ENCODE results near the gene GLS.

The GLS gene

GRCh38 chr2:191006297-191006696 lies 125.7 kb downstream of the GLS start:
- no peak for TF ChIP-seq CTCF (IDR thresholded peaks at IDR 0.05; ENCODE audit: borderline replicate concordance, insufficient read depth, low read depth, low read length)
- no peak overlapping the region for H3K4me3 ChIP-seq (ENCODE audit: low read depth, low read length)

GRCh38 chr2:191006997-191007783 lies 126.6 kb downstream of the GLS start:
- H3K4me3 ChIP-seq (ENCODE audit: low read depth, low read length), result no peak overlapping the region
- TF ChIP-seq CTCF (IDR thresholded peaks at IDR 0.05; ENCODE audit: borderline replicate concordance, insufficient read depth, low read depth, low read length), result no peak

DNA sequence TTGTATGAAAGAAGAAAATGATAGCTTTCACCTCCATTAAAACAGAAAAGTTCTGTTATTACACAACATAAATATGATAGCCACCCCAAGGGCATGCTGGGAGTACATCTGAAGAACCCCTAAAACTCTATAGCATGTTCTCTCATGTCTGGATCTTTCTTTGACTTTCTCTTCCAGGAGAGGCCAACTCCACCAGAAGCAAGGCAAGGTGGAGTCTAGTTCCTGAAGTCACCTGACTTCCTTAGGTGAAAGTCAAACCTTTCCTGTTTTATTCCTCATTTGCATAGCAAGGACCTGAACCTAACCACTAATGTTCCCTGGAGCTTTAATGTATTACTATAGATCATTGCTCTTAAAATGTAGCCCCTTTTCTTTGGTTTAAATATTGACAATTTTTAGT lies 127.7 kb downstream of the GLS start:
- H3K4me3 ChIP-seq (ENCODE audit: low read depth, low read length), result no peak overlapping the region
- no peak for TF ChIP-seq CTCF (IDR thresholded peaks at IDR 0.05; ENCODE audit: borderline replicate concordance, insufficient read depth, low read depth, low read length)

DNA sequence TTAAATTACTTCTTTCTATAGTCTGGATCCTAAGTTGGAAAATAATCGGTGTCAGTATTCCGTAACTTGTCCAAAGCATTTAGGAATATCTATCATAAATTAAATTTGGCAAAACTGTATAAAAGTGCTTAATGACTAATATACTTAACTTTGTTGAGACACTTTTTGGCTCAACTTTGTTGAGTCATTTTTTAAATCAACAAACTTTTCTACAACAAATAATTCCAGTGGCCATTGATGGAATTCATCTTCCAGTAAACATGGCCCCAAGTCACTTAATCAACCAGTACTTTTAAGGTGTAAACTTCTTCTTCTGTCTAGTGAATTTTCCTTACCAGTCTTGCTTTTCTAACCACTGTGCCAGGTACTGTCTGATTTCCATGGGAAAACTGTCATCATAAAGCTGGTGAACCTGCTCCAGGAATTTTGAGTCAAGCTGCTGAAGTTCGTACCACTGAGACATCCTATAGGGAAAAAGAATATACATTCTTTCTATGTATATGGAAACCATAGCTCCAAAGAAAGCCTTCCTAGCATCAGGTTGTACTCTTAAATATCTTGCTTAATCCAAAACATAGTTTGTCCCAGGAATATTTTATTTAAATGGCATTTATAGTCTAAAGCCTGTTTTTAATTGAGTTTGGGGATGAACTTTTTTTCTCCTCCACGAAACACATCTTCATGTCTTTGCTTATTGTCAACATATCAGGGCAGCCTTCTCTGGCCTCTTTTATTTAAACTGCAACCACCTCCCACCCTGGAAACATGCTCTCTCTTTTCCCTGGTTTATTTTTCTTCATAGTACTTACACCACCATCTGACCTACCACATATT lies 129.1 kb downstream of the GLS start:
- no peak overlapping the region for H3K4me3 ChIP-seq (ENCODE audit: low read depth, low read length)
- no peak for TF ChIP-seq CTCF (IDR thresholded peaks at IDR 0.05; ENCODE audit: borderline replicate concordance, insufficient read depth, low read depth, low read length)

GRCh38 chr2:191010887-191011885 lies 130.6 kb downstream of the GLS start:
- no peak for TF ChIP-seq CTCF (IDR thresholded peaks at IDR 0.05; ENCODE audit: borderline replicate concordance, insufficient read depth, low read depth, low read length)

GRCh38 chr2:191012346-191012745 lies 131.7 kb downstream of the GLS start:
- TF ChIP-seq CTCF (IDR thresholded peaks at IDR 0.05; ENCODE audit: borderline replicate concordance, insufficient read depth, low read depth, low read length), result no peak
- peak overlapping the region; percentile 59 for H3K4me3 ChIP-seq (ENCODE audit: low read depth, low read length)

More at GRCh38 chr2:191010887-191011885, 130.6 kb downstream of the GLS start:
- peak overlapping the region; percentile 22 for H3K4me3 ChIP-seq (ENCODE audit: low read depth, low read length)
